Measurements from ENCODE around the gene CLDN6.

Gene CLDN6

GRCh38 chr16:3004781-3005284 lies 13.2 kb downstream of the CLDN6 start:
- TF ChIP-seq EZH2phosphoT487 (IDR thresholded peaks at IDR 0.05; ENCODE audit: borderline replicate concordance, low read length) (no peak), CTCF (IDR thresholded peaks at IDR 0.05; ENCODE audit: low read depth, low read length, poor library complexity, severe bottlenecking) (no peak)
- H3K9me3 ChIP-seq (ENCODE audit: control insufficient read depth, insufficient read depth, low read length) = no peaks in the 10 kb centered on the region
- no peaks in the 10 kb centered on the region for H3K9me2 ChIP-seq (replicated peaks; ENCODE audit: control insufficient read depth, low read length)
- H3K4me2 ChIP-seq (ENCODE audit: low read length) = peak overlapping the region; percentile 62
- peak overlapping the region; percentile 42 for H3K4me3 ChIP-seq (ENCODE audit: low read length)
- H3F3A ChIP-seq (ENCODE audit: control insufficient read depth, insufficient read depth) = no peaks in the 10 kb centered on the region
- no peak overlapping the region for H3K27ac ChIP-seq (ENCODE audit: low read depth, low read length)
- H3K4me1 ChIP-seq (ENCODE audit: control insufficient read depth, low read length) = peaks cover 21% of the 10 kb centered on the region
- no peaks in the 10 kb centered on the region for H4K20me1 ChIP-seq (ENCODE audit: control insufficient read depth, insufficient read depth, low read depth, low read length)
- H3K36me3 ChIP-seq (ENCODE audit: control insufficient read depth, low read length) = no peaks in the 10 kb centered on the region
- no peaks in the 10 kb centered on the region for H3K79me2 ChIP-seq (ENCODE audit: control insufficient read depth, low read length)
- H3K27me3 ChIP-seq (ENCODE audit: control insufficient read depth, low read length) = peaks cover 45% of the 10 kb centered on the region

GRCh38 chr16:3004319-3004718 lies 13.7 kb downstream of the CLDN6 start:
- H3F3A ChIP-seq (ENCODE audit: control insufficient read depth, insufficient read depth) = no peaks in the 10 kb centered on the region
- peaks cover 45% of the 10 kb centered on the region for H3K27me3 ChIP-seq (ENCODE audit: control insufficient read depth, low read length)
- no peaks in the 10 kb centered on the region for H3K79me2 ChIP-seq (ENCODE audit: control insufficient read depth, low read length)
- no peaks in the 10 kb centered on the region for H4K20me1 ChIP-seq (ENCODE audit: control insufficient read depth, insufficient read depth, low read depth, low read length)
- H3K36me3 ChIP-seq (ENCODE audit: control insufficient read depth, low read length) = no peaks in the 10 kb centered on the region
- peaks cover 21% of the 10 kb centered on the region for H3K4me1 ChIP-seq (ENCODE audit: control insufficient read depth, low read length)
- TF ChIP-seq CTCF (IDR thresholded peaks at IDR 0.05; ENCODE audit: low read depth, low read length, poor library complexity, severe bottlenecking) (no peak), EZH2phosphoT487 (IDR thresholded peaks at IDR 0.05; ENCODE audit: borderline replicate concordance, low read length) (no peak)
- H3K9me3 ChIP-seq (ENCODE audit: control insufficient read depth, insufficient read depth, low read length) = no peaks in the 10 kb centered on the region
- H3K9me2 ChIP-seq (replicated peaks; ENCODE audit: control insufficient read depth, low read length) = no peaks in the 10 kb centered on the region
- H3K27ac ChIP-seq (ENCODE audit: low read depth, low read length) = no peak overlapping the region
- no peak overlapping the region for H3K4me2 ChIP-seq (ENCODE audit: low read length)
- H3K4me3 ChIP-seq (ENCODE audit: low read length) = no peak overlapping the region

- H3K4me3 ChIP-seq (ENCODE audit: low read length) = peak overlapping the region; percentile 42
- H3K27me3 ChIP-seq (ENCODE audit: control insufficient read depth, low read length) = peaks cover 47% of the 10 kb centered on the region
These were observed 14.3 kb downstream of the CLDN6 start for GRCh38 chr16:3003582-3004270.

More at GRCh38 chr16:3003582-3004270, 14.3 kb downstream of the CLDN6 start:
- Histone ChIP-seq H3K9me2 (replicated peaks; ENCODE audit: control insufficient read depth, low read length) (no peaks in the 10 kb centered on the region), H3F3A (ENCODE audit: control insufficient read depth, insufficient read depth) (no peaks in the 10 kb centered on the region), H3K4me1 (ENCODE audit: control insufficient read depth, low read length) (peaks cover 21% of the 10 kb centered on the region), H4K20me1 (ENCODE audit: control insufficient read depth, insufficient read depth, low read depth, low read length) (no peaks in the 10 kb centered on the region), H3K4me2 (ENCODE audit: low read length) (peak overlapping the region; percentile 31), H3K9me3 (ENCODE audit: control insufficient read depth, insufficient read depth, low read length) (no peaks in the 10 kb centered on the region), H3K79me2 (ENCODE audit: control insufficient read depth, low read length) (no peaks in the 10 kb centered on the region), H3K36me3 (ENCODE audit: control insufficient read depth, low read length) (no peaks in the 10 kb centered on the region), H3K27ac (ENCODE audit: low read depth, low read length) (no peak overlapping the region)
- no peak for TF ChIP-seq EZH2phosphoT487 (IDR thresholded peaks at IDR 0.05; ENCODE audit: borderline replicate concordance, low read length)
- peak; percentile 72 for TF ChIP-seq CTCF (IDR thresholded peaks at IDR 0.05; ENCODE audit: low read depth, low read length, poor library complexity, severe bottlenecking)
